Hepatocyte (in vitro differentiated cells): ENCODE data around the gene CNRIP1. TPM values are rescaled to one million over a fixed set of nuclear protein-coding genes. Genes with fewer than 3 reads are reported as not detected.

ENCODE experiments used
- DNase-seq: peaks from one replicate; pipeline ENCODE4 v3.0.0-alpha.2; 2016; ENCODE audit warnings: low spot score
- H2AFZ ChIP-seq: fragments of 200-600 bp; sonication (generic); 2 replicates; pipeline ENCODE4 v1.6.0; 2016; ENCODE audit warnings: antibody characterized with exemption, mild to moderate bottlenecking
- H3K27ac ChIP-seq: fragments of 200-600 bp; sonication (generic); 2 replicates; pipeline ENCODE4 v1.5.1; 2016; ENCODE audit warnings: mild to moderate bottlenecking
- H3K27me3 ChIP-seq: fragments of 200-600 bp; sonication (generic); 2 replicates; pipeline ENCODE4 v1.6.1; 2016
- H3K36me3 ChIP-seq: fragments of 200-600 bp; sonication (generic); replicated peaks from 2 replicates; pipeline ENCODE4 v1.5.1; 2016; ENCODE audit warnings: low read depth; ENCODE audit not compliant: insufficient read depth
- H3K4me1 ChIP-seq: fragments of 200-600 bp; sonication (generic); 2 replicates; pipeline ENCODE4 v1.5.1; 2016; ENCODE audit warnings: mild to moderate bottlenecking, moderate library complexity; ENCODE audit not compliant: insufficient read depth
- H3K4me2 ChIP-seq: fragments of 200-600 bp; sonication (generic); 2 replicates; pipeline ENCODE4 v1.6.0; 2016
- H3K4me3 ChIP-seq: fragments of 200-600 bp; sonication (generic); 2 replicates; pipeline ENCODE4 v1.5.1; 2016; ENCODE audit warnings: mild to moderate bottlenecking
- H3K79me2 ChIP-seq: fragments of 200-600 bp; sonication (generic); 2 replicates; pipeline ENCODE4 v1.6.0; 2017; ENCODE audit warnings: mild to moderate bottlenecking
- H3K9me2 ChIP-seq: fragments of 200-600 bp; sonication (generic); replicated peaks from 2 replicates; pipeline ENCODE4 v1.6.0; 2017; ENCODE audit warnings: mild to moderate bottlenecking; ENCODE audit not compliant: insufficient read depth
- H3K9me3 ChIP-seq: fragments of 200-600 bp; sonication (generic); 2 replicates; pipeline ENCODE4 v1.5.1; 2016; ENCODE audit warnings: low read depth, mild to moderate bottlenecking
- H4K20me1 ChIP-seq: fragments of 200-600 bp; sonication (generic); 2 replicates; pipeline ENCODE4 v1.6.0; 2016; ENCODE audit warnings: mild to moderate bottlenecking; ENCODE audit not compliant: insufficient read depth, poor library complexity, severe bottlenecking
- CTCF ChIP-seq: fragments of 200-600 bp; sonication (generic); IDR thresholded peaks from 2 replicates; pipeline ENCODE4 v1.5.1; 2016; ENCODE audit warnings: antibody characterized with exemption, mild to moderate bottlenecking; ENCODE audit not compliant: poor library complexity
- EZH2 ChIP-seq: fragments of 200-600 bp; sonication (generic); IDR thresholded peaks from 2 replicates; pipeline ENCODE4 v1.6.1; 2016; ENCODE audit warnings: antibody characterized with exemption, mild to moderate bottlenecking, borderline replicate concordance
- EZH2phosphoT487 ChIP-seq: fragments of 200-600 bp; sonication (generic); IDR thresholded peaks from one replicate; pipeline ENCODE4 v1.6.1; 2018; ENCODE audit warnings: antibody characterized with exemption, mild to moderate bottlenecking, low read depth, moderate library complexity; ENCODE audit not compliant: unreplicated experiment, severe bottlenecking
- WGBS: methylation state at CpG from one replicate; pipeline ENCODE4 v1.1.6; 2016; ENCODE audit warnings: low lambda C conversion rate; ENCODE audit errors: missing lambda C conversion rate; 5-methylcytosine and 5-hydroxymethylcytosine counted together
- polyA plus RNA-seq: library from polyadenylated mRNA; unstranded; fragments of >200 nt; fragmentation: Nextera tagmentation; extraction: Ambion mirVana; gene quantifications from 2 replicates; pipeline ENCODE4 v1.2.1, GENCODE V29; 2016
- total RNA-seq: library from RNA; depleted of rRNA; stranded (reverse); fragments of >200 nt; gene quantifications from 2 replicates; pipeline ENCODE4 v1.2.3, GENCODE V29; 2014

The CNRIP1 gene
- total and polyA plus RNA-seq, 2 experiments from 2014 or later, result 3.1 to 5.8 TPM

GRCh38 chr2:68357605-68358337 is 38.0 kb upstream of the CNRIP1 start:
- H3K4me1 ChIP-seq, result no peaks in the 10 kb centered on the region
- TF ChIP-seq EZH2 (no peak), CTCF (peak; percentile 26)
- no peaks in the 10 kb centered on the region for H3K9me2 ChIP-seq
- H3K36me3 ChIP-seq, result no peaks in the 10 kb centered on the region
- no peaks in the 10 kb centered on the region for H3K27me3 ChIP-seq
- H3K4me3 ChIP-seq, result no peak overlapping the region
- no peak overlapping the region for H2AFZ ChIP-seq
- no peaks in the 10 kb centered on the region for H4K20me1 ChIP-seq
- 70% methylated on average over 6 of the region's 6 CpGs for WGBS
- no peaks in the 10 kb centered on the region for H3K79me2 ChIP-seq
- H3K9me3 ChIP-seq, result no peaks in the 10 kb centered on the region
- H3K4me2 ChIP-seq, result no peak overlapping the region
- peak; percentile 21 for DNase-seq
- no peak overlapping the region for H3K27ac ChIP-seq

DNA sequence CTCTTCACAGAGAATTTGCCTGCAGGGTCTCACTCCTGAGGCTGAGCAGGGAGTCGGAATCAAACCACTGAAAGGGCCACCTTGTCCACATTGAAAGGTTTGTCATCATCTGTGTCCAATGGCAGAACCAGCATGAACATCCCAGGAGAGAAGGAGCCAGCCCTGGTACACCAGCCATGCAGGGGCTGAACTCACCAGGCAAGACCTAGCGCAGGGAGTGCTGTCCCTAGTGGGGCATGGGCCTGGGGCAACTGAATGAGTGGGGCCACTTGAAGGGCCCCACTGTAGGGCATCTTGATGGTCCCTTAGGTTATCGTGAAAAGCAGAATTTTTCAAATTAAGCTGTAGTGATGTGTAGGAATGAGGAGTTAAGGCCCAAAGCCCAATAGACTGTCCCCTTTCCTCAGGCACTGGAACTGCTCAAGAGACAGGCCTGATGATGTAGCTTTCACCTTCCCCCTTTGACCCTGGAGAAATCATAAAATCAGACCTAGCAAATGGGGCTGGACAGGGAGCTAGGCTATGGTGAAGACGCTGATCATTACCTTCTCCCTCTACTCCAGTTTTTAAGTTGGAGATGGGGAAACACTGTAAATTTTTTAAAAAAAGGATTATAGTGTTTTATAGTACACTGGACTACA is 37.0 kb upstream of the CNRIP1 start:
- Histone ChIP-seq H3K4me2 (no peak overlapping the region), H3K9me3 (no peaks in the 10 kb centered on the region), H3K79me2 (no peaks in the 10 kb centered on the region), H3K9me2 (no peaks in the 10 kb centered on the region), H4K20me1 (no peaks in the 10 kb centered on the region), H3K36me3 (no peaks in the 10 kb centered on the region), H3K27me3 (no peaks in the 10 kb centered on the region), H3K27ac (no peak overlapping the region), H3K4me1 (no peaks in the 10 kb centered on the region), H2AFZ (no peak overlapping the region), H3K4me3 (no peak overlapping the region)
- TF ChIP-seq EZH2phosphoT487 (no peak), EZH2 (no peak), CTCF (no peak)
- no peak for DNase-seq
- WGBS, result 96% methylated on average over 4 of the region's 4 CpGs

- no peak for TF ChIP-seq EZH2
- TF ChIP-seq CTCF, result no peak
- TF ChIP-seq EZH2phosphoT487, result no peak
- WGBS, result 54% methylated on average over 2 of the region's 2 CpGs
- H3K4me2 ChIP-seq, result no peak overlapping the region
These were observed 33.1 kb upstream of the CNRIP1 start for GRCh38 chr2:68352651-68353391.

More at GRCh38 chr2:68352651-68353391, 33.1 kb upstream of the CNRIP1 start:
- H3K79me2 ChIP-seq, result no peaks in the 10 kb centered on the region
- H3K27me3 ChIP-seq, result no peaks in the 10 kb centered on the region
- H3K4me3 ChIP-seq, result no peak overlapping the region
- no peaks in the 10 kb centered on the region for H3K4me1 ChIP-seq
- H3K27ac ChIP-seq, result no peak overlapping the region
- H2AFZ ChIP-seq, result no peak overlapping the region
- no peaks in the 10 kb centered on the region for H3K36me3 ChIP-seq
- no peaks in the 10 kb centered on the region for H3K9me2 ChIP-seq
- H4K20me1 ChIP-seq, result no peaks in the 10 kb centered on the region
- no peaks in the 10 kb centered on the region for H3K9me3 ChIP-seq
- no peak for DNase-seq
